IPS DF 6.9 (cell line): ENCODE data around the gene PVR.

Experiments
- DNase-seq: peaks from one replicate; pipeline ENCODE4 v3.0.0-alpha.2; 2013; ENCODE audit warnings: low read depth, low spot score
- H3K27ac ChIP-seq: one replicate; pipeline ENCODE4 v1.5.1; 2013; ENCODE audit warnings: low read length, control low read depth
- H3K27me3 ChIP-seq: 2 replicates; pipeline ENCODE4 v1.6.1; 2013; ENCODE audit warnings: mild to moderate bottlenecking, low read length; ENCODE audit not compliant: control insufficient read depth, insufficient read depth
- H3K36me3 ChIP-seq: 2 replicates; pipeline ENCODE4 v1.6.1; 2013; ENCODE audit warnings: low read length; ENCODE audit not compliant: control insufficient read depth, insufficient read depth
- H3K4me1 ChIP-seq: 2 replicates; pipeline ENCODE4 v1.6.1; 2013; ENCODE audit warnings: low read length; ENCODE audit not compliant: control insufficient read depth, insufficient read depth
- H3K4me3 ChIP-seq: 2 replicates; pipeline ENCODE4 v1.5.1; 2013; ENCODE audit warnings: mild to moderate bottlenecking, low read length
- H3K9me3 ChIP-seq: 2 replicates; pipeline ENCODE4 v1.6.1; 2013; ENCODE audit warnings: low read length, inconsistent platforms; ENCODE audit not compliant: control insufficient read depth, insufficient read depth
- WGBS: extraction: QIAGEN DNeasy Blood & Tissue Kit; methylation state at CpG from one replicate; pipeline ENCODE4 v1.1.7; 2013; ENCODE audit warnings: mixed read lengths, missing lambda C conversion rate; ENCODE audit not compliant: insufficient read length, insufficient coverage; 5-methylcytosine and 5-hydroxymethylcytosine counted together

The PVR gene

GRCh38 chr19:44645407-44646048, 1.8 kb downstream of the PVR start:
- no peak overlapping the region for H3K27ac ChIP-seq
- H3K36me3 ChIP-seq, result peaks cover 18% of the 10 kb centered on the region
- no peak for DNase-seq
- H3K9me3 ChIP-seq, result no peaks in the 10 kb centered on the region
- H3K4me1 ChIP-seq, result peaks cover 2% of the 10 kb centered on the region; the same call in 1 of the 2 replicates
- no CpG with 5 or more reads among the region's 8 CpGs for WGBS
- H3K4me3 ChIP-seq, result no peak overlapping the region
- H3K27me3 ChIP-seq, result no peaks in the 10 kb centered on the region

- Histone ChIP-seq H3K36me3 (peaks cover 18% of the 10 kb centered on the region), H3K27ac (no peak overlapping the region), H3K27me3 (no peaks in the 10 kb centered on the region), H3K4me1 (peaks cover 2% of the 10 kb centered on the region; the same call in 1 of the 2 replicates), H3K9me3 (no peaks in the 10 kb centered on the region), H3K4me3 (no peak overlapping the region)
- DNase-seq, result no peak
- no CpG with 5 or more reads among the region's 3 CpGs for WGBS
Observed at GRCh38 chr19:44646049-44646416, 2.3 kb downstream of the PVR start.

GRCh38 chr19:44647144-44647543, 3.4 kb downstream of the PVR start:
- no peak overlapping the region for H3K27ac ChIP-seq
- peaks cover 2% of the 10 kb centered on the region; the same call in 1 of the 2 replicates for H3K4me1 ChIP-seq
- H3K27me3 ChIP-seq, result no peaks in the 10 kb centered on the region
- DNase-seq, result no peak
- no peaks in the 10 kb centered on the region for H3K9me3 ChIP-seq
- H3K4me3 ChIP-seq, result no peak overlapping the region
- WGBS, result no CpG with 5 or more reads among the region's 31 CpGs
- peaks cover 24% of the 10 kb centered on the region for H3K36me3 ChIP-seq

- 100% methylated on average over 1 of the region's 3 CpGs for whole genome bisulfite sequencing
- Histone ChIP-seq H3K4me3 (no peak overlapping the region), H3K9me3 (no peaks in the 10 kb centered on the region), H3K27ac (no peak overlapping the region), H3K4me1 (peaks cover 2% of the 10 kb centered on the region; the same call in 1 of the 2 replicates), H3K27me3 (no peaks in the 10 kb centered on the region), H3K36me3 (peaks cover 24% of the 10 kb centered on the region)
- DNase-seq, result no peak
Observed at GRCh38 chr19:44648631-44649251, 5.0 kb downstream of the PVR start.

GRCh38 chr19:44649578-44650145, 6.0 kb downstream of the PVR start:
- H3K4me1 ChIP-seq, result peaks cover 2% of the 10 kb centered on the region; the same call in 1 of the 2 replicates
- H3K4me3 ChIP-seq, result no peak overlapping the region
- H3K27ac ChIP-seq, result no peak overlapping the region
- WGBS, result no CpG with 5 or more reads among the region's 15 CpGs
- DNase-seq, result no peak
- no peaks in the 10 kb centered on the region for H3K27me3 ChIP-seq
- no peaks in the 10 kb centered on the region for H3K9me3 ChIP-seq
- H3K36me3 ChIP-seq, result peaks cover 24% of the 10 kb centered on the region

- H3K4me3 ChIP-seq, result no peak overlapping the region
- no peak overlapping the region for H3K27ac ChIP-seq
- no CpG with 5 or more reads among the region's 5 CpGs for WGBS
- DNase-seq, result no peak
- H3K27me3 ChIP-seq, result no peaks in the 10 kb centered on the region
- no peaks in the 10 kb centered on the region for H3K9me3 ChIP-seq
- H3K36me3 ChIP-seq, result peaks cover 22% of the 10 kb centered on the region
- no peaks in the 10 kb centered on the region; the same call in 1 of the 2 replicates for H3K4me1 ChIP-seq
Observed at GRCh38 chr19:44653343-44653742, 9.6 kb downstream of the PVR start.

GRCh38 chr19:44653977-44654774, 10.5 kb downstream of the PVR start:
- no peaks in the 10 kb centered on the region for H3K27me3 ChIP-seq
- H3K4me3 ChIP-seq, result no peak overlapping the region
- H3K27ac ChIP-seq, result no peak overlapping the region
- no peak for DNase-seq
- WGBS, result no CpG with 5 or more reads among the region's 16 CpGs
- peaks cover 17% of the 10 kb centered on the region for H3K36me3 ChIP-seq
- H3K4me1 ChIP-seq, result no peaks in the 10 kb centered on the region; the same call in 1 of the 2 replicates
- no peaks in the 10 kb centered on the region for H3K9me3 ChIP-seq

GRCh38 chr19:44657211-44657921, 13.7 kb downstream of the PVR start:
- no CpG with 5 or more reads among the region's 25 CpGs for WGBS
- no peak for DNase-seq
- Histone ChIP-seq H3K9me3 (no peaks in the 10 kb centered on the region), H3K4me1 (no peaks in the 10 kb centered on the region), H3K4me3 (no peak overlapping the region), H3K27ac (no peak overlapping the region), H3K27me3 (no peaks in the 10 kb centered on the region), H3K36me3 (peaks cover 7% of the 10 kb centered on the region; the same call in 1 of the 2 replicates)

- Histone ChIP-seq H3K4me3 (no peak overlapping the region), H3K9me3 (no peaks in the 10 kb centered on the region), H3K36me3 (peaks cover 9% of the 10 kb centered on the region; the same call in 1 of the 2 replicates), H3K27me3 (no peaks in the 10 kb centered on the region), H3K27ac (no peak overlapping the region), H3K4me1 (no peaks in the 10 kb centered on the region)
- no peak for DNase-seq
- no CpG with 5 or more reads among the region's 3 CpGs for WGBS
Observed at GRCh38 chr19:44658069-44658733, 14.5 kb downstream of the PVR start.
